ENCODE results near the gene FOXN1.

Gene FOXN1

GRCh38 chr17:28494445-28495188, 11.5 kb upstream of the FOXN1 start:
- CTCF ChIA-PET: interaction anchor here (0.6 to 17.1 kb wide), 17 partner anchors 9 to 118 kb away, joined by 3 to 260 read pairs (median 4); no protein-coding TSS in a partner anchor
- WGBS (ENCODE audit: insufficient coverage): 36% methylated on average over 10 of the region's 15 CpGs
- POLR2A ChIA-PET: no interaction called here

GRCh38 chr17:28495635-28496034, 10.5 kb upstream of the FOXN1 start:
- Histone ChIP-seq H3K27me3 (replicated peaks in 2 of 5; ENCODE audit: control insufficient read depth in 4 of 5, insufficient read depth in 5 of 5, low read length in 4 of 5) (no peaks in the 10 kb centered on the region), H3K9me3 (ENCODE audit: control extremely low read depth in 1 of 5, control insufficient read depth in 4 of 5, insufficient read depth in 2 of 5, low read depth in 1 of 5, low read length in 4 of 5) (no peaks in the 10 kb centered on the region), H3K27ac (ENCODE audit: insufficient read depth in 1 of 2, low read depth in 1 of 2, low read length in 2 of 2, poor library complexity in 1 of 2, severe bottlenecking in 2 of 2) (no peak overlapping the region), H3K36me3 (ENCODE audit: control insufficient read depth in 4 of 4, insufficient read depth in 4 of 4, low read length in 3 of 4) (no peaks in the 10 kb centered on the region), H3K4me3 (ENCODE audit: control insufficient read depth in 1 of 7, extremely low read depth in 1 of 7, insufficient read depth in 4 of 7, low read depth in 2 of 7, low read length in 6 of 7) (no peak overlapping the region), H3K4me1 (ENCODE audit: control extremely low read depth in 1 of 4, control insufficient read depth in 4 of 4, insufficient read depth in 4 of 4, low read length in 3 of 4) (peaks cover 0 to 6% (median 2%) of the 10 kb centered on the region in 4 experiments)
- DNase-seq: no peak
- ChIA-PET POLR2A (interaction anchor here (1.0 kb wide), 1 partner anchor 13 kb away, joined by 3 read pairs; no protein-coding TSS in a partner anchor), CTCF (interaction anchor here (0.7 to 17.1 kb wide), 13 partner anchors 9 to 117 kb away, joined by 3 to 260 read pairs (median 4); no protein-coding TSS in a partner anchor)
- WGBS (ENCODE audit: insufficient coverage): 93% methylated on average over 8 of the region's 8 CpGs

More at GRCh38 chr17:28494445-28495188, 11.5 kb upstream of the FOXN1 start:
- Histone ChIP-seq H3K36me3 (ENCODE audit: control insufficient read depth in 4 of 4, insufficient read depth in 4 of 4, low read length in 3 of 4) (no peaks in the 10 kb centered on the region), H3K4me1 (ENCODE audit: control extremely low read depth in 1 of 4, control insufficient read depth in 4 of 4, insufficient read depth in 4 of 4, low read length in 3 of 4) (peaks cover 0 to 6% (median 2%) of the 10 kb centered on the region in 4 experiments), H3K9me3 (ENCODE audit: control extremely low read depth in 1 of 5, control insufficient read depth in 4 of 5, insufficient read depth in 2 of 5, low read depth in 1 of 5, low read length in 4 of 5) (no peaks in the 10 kb centered on the region), H3K27ac (ENCODE audit: insufficient read depth in 1 of 2, low read depth in 1 of 2, low read length in 2 of 2, poor library complexity in 1 of 2, severe bottlenecking in 2 of 2) (no peak overlapping the region), H3K4me3 (ENCODE audit: control insufficient read depth in 1 of 7, extremely low read depth in 1 of 7, insufficient read depth in 4 of 7, low read depth in 2 of 7, low read length in 6 of 7) (no peak overlapping the region), H3K27me3 (replicated peaks in 2 of 5; ENCODE audit: control insufficient read depth in 4 of 5, insufficient read depth in 5 of 5, low read length in 4 of 5) (no peaks in the 10 kb centered on the region)
- peak; percentile 63 to 83 (median 75) for DNase-seq

GRCh38 chr17:28497931-28498330, 8.2 kb upstream of the FOXN1 start:
- POLR2A ChIA-PET: no interaction called here
- Histone ChIP-seq H3K27ac (ENCODE audit: insufficient read depth in 1 of 2, low read depth in 1 of 2, low read length in 2 of 2, poor library complexity in 1 of 2, severe bottlenecking in 2 of 2) (no peak overlapping the region), H3K4me1 (ENCODE audit: control extremely low read depth in 1 of 4, control insufficient read depth in 4 of 4, insufficient read depth in 4 of 4, low read length in 3 of 4) (peaks cover 0 to 3% (median 1%) of the 10 kb centered on the region in 4 experiments), H3K4me3 (ENCODE audit: control insufficient read depth in 1 of 7, extremely low read depth in 1 of 7, insufficient read depth in 4 of 7, low read depth in 2 of 7, low read length in 6 of 7) (no peak overlapping the region), H3K27me3 (replicated peaks in 2 of 5; ENCODE audit: control insufficient read depth in 4 of 5, insufficient read depth in 5 of 5, low read length in 4 of 5) (no peaks in the 10 kb centered on the region), H3K9me3 (ENCODE audit: control extremely low read depth in 1 of 5, control insufficient read depth in 4 of 5, insufficient read depth in 2 of 5, low read depth in 1 of 5, low read length in 4 of 5) (no peaks in the 10 kb centered on the region), H3K36me3 (ENCODE audit: control insufficient read depth in 4 of 4, insufficient read depth in 4 of 4, low read length in 3 of 4) (no peaks in the 10 kb centered on the region)
- 86% methylated on average over 5 of the region's 9 CpGs for WGBS (ENCODE audit: insufficient coverage)
- no peak for DNase-seq
- CTCF ChIA-PET: interaction anchor here (1.1 to 17.1 kb wide), 3 partner anchors 21 to 113 kb away, joined by 3 to 260 read pairs (median 10); no protein-coding TSS in a partner anchor

- no peak overlapping the region for H3K27ac ChIP-seq (ENCODE audit: insufficient read depth in 1 of 2, low read depth in 1 of 2, low read length in 2 of 2, poor library complexity in 1 of 2, severe bottlenecking in 2 of 2)
- CTCF ChIA-PET: interaction anchor here (1.3 to 17.1 kb wide), 3 partner anchors 20 to 48 kb away, joined by 4 to 260 read pairs (median 10); no protein-coding TSS in a partner anchor
- H3K9me3 ChIP-seq (ENCODE audit: control extremely low read depth in 1 of 5, control insufficient read depth in 4 of 5, insufficient read depth in 2 of 5, low read depth in 1 of 5, low read length in 4 of 5): no peaks in the 10 kb centered on the region
- H3K27me3 ChIP-seq (replicated peaks in 2 of 5; ENCODE audit: control insufficient read depth in 4 of 5, insufficient read depth in 5 of 5, low read length in 4 of 5): no peaks in the 10 kb centered on the region
- no peaks in the 10 kb centered on the region for H3K4me1 ChIP-seq (ENCODE audit: control extremely low read depth in 1 of 4, control insufficient read depth in 4 of 4, insufficient read depth in 4 of 4, low read length in 3 of 4)
- POLR2A ChIA-PET: no interaction called here
- no peaks in the 10 kb centered on the region for H3K36me3 ChIP-seq (ENCODE audit: control insufficient read depth in 4 of 4, insufficient read depth in 4 of 4, low read length in 3 of 4)
- DNase-seq: no peak
- 90% methylated on average over 11 of the region's 12 CpGs for WGBS (ENCODE audit: insufficient coverage)
- no peak overlapping the region for H3K4me3 ChIP-seq (ENCODE audit: control insufficient read depth in 1 of 7, extremely low read depth in 1 of 7, insufficient read depth in 4 of 7, low read depth in 2 of 7, low read length in 6 of 7)
Observed at GRCh38 chr17:28498652-28499363, 7.3 kb upstream of the FOXN1 start.

GRCh38 chr17:28499364-28499664, 6.8 kb upstream of the FOXN1 start:
- H3K27ac ChIP-seq (ENCODE audit: insufficient read depth in 1 of 2, low read depth in 1 of 2, low read length in 2 of 2, poor library complexity in 1 of 2, severe bottlenecking in 2 of 2): no peak overlapping the region
- no peaks in the 10 kb centered on the region for H3K36me3 ChIP-seq (ENCODE audit: control insufficient read depth in 4 of 4, insufficient read depth in 4 of 4, low read length in 3 of 4)
- 94% methylated on average over 9 of the region's 9 CpGs for WGBS (ENCODE audit: insufficient coverage)
- ChIA-PET CTCF (interaction anchor here (1.0 to 17.1 kb wide), 3 partner anchors 35 to 49 kb away, joined by 3 to 260 read pairs (median 4); no protein-coding TSS in a partner anchor), POLR2A (no interaction called here)
- no peaks in the 10 kb centered on the region for H3K27me3 ChIP-seq (replicated peaks in 2 of 5; ENCODE audit: control insufficient read depth in 4 of 5, insufficient read depth in 5 of 5, low read length in 4 of 5)
- no peak overlapping the region for H3K4me3 ChIP-seq (ENCODE audit: control insufficient read depth in 1 of 7, extremely low read depth in 1 of 7, insufficient read depth in 4 of 7, low read depth in 2 of 7, low read length in 6 of 7)
- no peaks in the 10 kb centered on the region for H3K9me3 ChIP-seq (ENCODE audit: control extremely low read depth in 1 of 5, control insufficient read depth in 4 of 5, insufficient read depth in 2 of 5, low read depth in 1 of 5, low read length in 4 of 5)
- H3K4me1 ChIP-seq (ENCODE audit: control extremely low read depth in 1 of 4, control insufficient read depth in 4 of 4, insufficient read depth in 4 of 4, low read length in 3 of 4): no peaks in the 10 kb centered on the region
- no peak for DNase-seq

- CTCF ChIA-PET: interaction anchor here (1.0 to 17.1 kb wide), 4 partner anchors 12 to 49 kb away, joined by 3 to 260 read pairs (median 4); no protein-coding TSS in a partner anchor
- Histone ChIP-seq H3K36me3 (ENCODE audit: control insufficient read depth in 4 of 4, insufficient read depth in 4 of 4, low read length in 3 of 4) (no peaks in the 10 kb centered on the region), H3K4me3 (ENCODE audit: control insufficient read depth in 1 of 7, extremely low read depth in 1 of 7, insufficient read depth in 4 of 7, low read depth in 2 of 7, low read length in 6 of 7) (no peak overlapping the region), H3K4me1 (ENCODE audit: control extremely low read depth in 1 of 4, control insufficient read depth in 4 of 4, insufficient read depth in 4 of 4, low read length in 3 of 4) (no peaks in the 10 kb centered on the region), H3K9me3 (ENCODE audit: control extremely low read depth in 1 of 5, control insufficient read depth in 4 of 5, insufficient read depth in 2 of 5, low read depth in 1 of 5, low read length in 4 of 5) (no peaks in the 10 kb centered on the region), H3K27me3 (replicated peaks in 2 of 5; ENCODE audit: control insufficient read depth in 4 of 5, insufficient read depth in 5 of 5, low read length in 4 of 5) (no peaks in the 10 kb centered on the region), H3K27ac (ENCODE audit: insufficient read depth in 1 of 2, low read depth in 1 of 2, low read length in 2 of 2, poor library complexity in 1 of 2, severe bottlenecking in 2 of 2) (no peak overlapping the region)
- POLR2A ChIA-PET: no interaction called here
- 70% methylated on average over 2 of the region's 9 CpGs for WGBS (ENCODE audit: insufficient coverage)
- no peak for DNase-seq
Observed at GRCh38 chr17:28499684-28500357, 6.3 kb upstream of the FOXN1 start.
